Kidney (tissue), 14 donors: ENCODE data around the gene SLC1A1. TPM values are rescaled to one million over a fixed set of nuclear protein-coding genes. Genes with fewer than 3 reads are reported as not detected.

Source experiments
- DNase-seq, 5 donors: peaks; one replicate each; pipeline ENCODE4 v3.0.0-alpha.2; 2013 to 2020
- FAIRE-seq: peaks from 2 replicates; lab custom pipeline; 2012; peaks lifted over from hg19 to GRCh38; lab: Jason Lieb, UNC
- H3K27ac ChIP-seq, 2 donors: one replicate each; pipeline ENCODE4 v1.7.0; 2013; ENCODE audit warnings: low read depth in 2 of 2, low read length in 2 of 2, inconsistent platforms in 1 of 2
- H3K27me3 ChIP-seq: one replicate; pipeline ENCODE4 v1.7.1; 2013; ENCODE audit warnings: low read length, inconsistent platforms; ENCODE audit not compliant: control insufficient read depth, insufficient read depth
- H3K36me3 ChIP-seq, 3 donors: one replicate each; pipeline versions ENCODE4 v1.7.0 to v1.7.1; 2013; ENCODE audit warnings: low read length in 3 of 3, control low read depth in 1 of 3, inconsistent platforms in 1 of 3; ENCODE audit not compliant: insufficient read depth in 3 of 3, control insufficient read depth in 2 of 3
- H3K4me1 ChIP-seq, 3 donors: one replicate each; pipeline versions ENCODE4 v1.7.0 to v1.7.1; 2013; ENCODE audit warnings: low read length in 3 of 3, inconsistent platforms in 1 of 3, low read depth in 1 of 3; ENCODE audit not compliant: control insufficient read depth in 2 of 3, insufficient read depth in 2 of 3
- H3K4me3 ChIP-seq, 3 donors: one replicate each; pipeline versions ENCODE4 v1.7.0 to v1.8.1; 2013; ENCODE audit warnings: low read length in 3 of 3, control low read depth in 1 of 3, inconsistent platforms in 1 of 3
- H3K9ac ChIP-seq, 3 donors: one replicate each; pipeline versions ENCODE4 v1.7.0 to v1.7.1; 2013; ENCODE audit warnings: low read length in 3 of 3, control low read depth in 1 of 3, inconsistent platforms in 1 of 3
- H3K9me3 ChIP-seq, 3 donors: one replicate each; pipeline versions ENCODE4 v1.7.0 to v1.7.1; 2013; ENCODE audit warnings: low read length in 3 of 3, control low read depth in 1 of 3, inconsistent platforms in 1 of 3; ENCODE audit not compliant: control insufficient read depth in 2 of 3, insufficient read depth in 1 of 3
- CTCF ChIP-seq: IDR thresholded peaks from 3 replicates; pipeline ENCODE4 v1.5.1; 2012; ENCODE audit warnings: mild to moderate bottlenecking, moderate library complexity, borderline replicate concordance; ENCODE audit not compliant: insufficient read depth; ENCODE audit errors: extremely low read depth
- intact Hi-C: fragments of 100-400 bp; cut with DNase I; formaldehyde crosslinking; loops from one replicate; pipeline ENCODE4 v1.11.1; 2022
- polyA plus RNA-seq: library from polyadenylated mRNA; stranded (reverse); fragments of 350-450 nt; fragmentation: Illumina TruSeq; extraction: RNeasy Lipid Tissue Mini Kit (QIAGEN cat#74804); gene quantifications from one replicate; pipeline ENCODE4 v1.2.3, GENCODE V29; 2014; ENCODE audit warnings: low read depth, low replicate concordance; ENCODE audit not compliant: insufficient read depth
- total RNA-seq: library from RNA; stranded (reverse); fragmentation: NEBNext Ultra II Directional; extraction: Animal tissue kit (Norgen Biotek cat#: 25700); gene quantifications from one replicate; pipeline ENCODE4 v1.2.1, GENCODE V29; 2021
- donor health status: control.
- donor health status: control.
- donor health status: control.
- donor health status: control.
- donor health status: control.
- donor health status: DM: yes; HTN: yes; CAD: no.
- donor health status: Normal renal cell carcinoma (clear cell type).

The SLC1A1 gene
- total and polyA plus RNA-seq, 2 donors from 2014 or later, result 19.0 to 19.6 TPM

DNA sequence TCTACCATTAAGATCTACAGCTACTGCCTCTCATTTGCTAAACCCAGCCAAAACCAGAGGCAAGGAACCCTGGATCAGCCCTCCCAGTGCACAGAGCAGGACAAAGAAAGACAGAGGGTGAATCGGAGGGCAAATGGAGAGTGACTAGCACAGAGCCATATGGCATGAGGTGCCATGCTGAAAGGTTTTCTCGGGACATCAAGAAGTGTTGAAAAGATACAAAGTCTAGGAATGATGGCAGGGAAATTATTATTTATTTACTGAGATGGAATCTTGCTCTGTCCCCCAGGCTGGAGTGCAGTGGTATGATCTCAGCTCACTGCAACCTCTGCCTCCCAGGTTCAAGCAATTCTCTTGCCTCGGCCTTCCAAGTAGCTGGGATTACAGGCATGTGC, 19.3 kb downstream of the SLC1A1 start:
- FAIRE-seq (no peak), DNase-seq (no peak)
- Histone ChIP-seq H3K27me3 (no peaks in the 10 kb centered on the region), H3K27ac (peak overlapping the region; percentile 0 to 8), H3K9ac (no peak overlapping the region), H3K36me3 (no peaks in the 10 kb centered on the region), H3K4me1 (peaks cover 0 to 21% (median 8%) of the 10 kb centered on the region in 3 donors), H3K4me3 (no peak overlapping the region), H3K9me3 (peaks cover 0 to 4% (median 0%) of the 10 kb centered on the region in 3 donors)
- TF ChIP-seq CTCF, result no peak
- intact Hi-C loops, result no loop called here

DNA sequence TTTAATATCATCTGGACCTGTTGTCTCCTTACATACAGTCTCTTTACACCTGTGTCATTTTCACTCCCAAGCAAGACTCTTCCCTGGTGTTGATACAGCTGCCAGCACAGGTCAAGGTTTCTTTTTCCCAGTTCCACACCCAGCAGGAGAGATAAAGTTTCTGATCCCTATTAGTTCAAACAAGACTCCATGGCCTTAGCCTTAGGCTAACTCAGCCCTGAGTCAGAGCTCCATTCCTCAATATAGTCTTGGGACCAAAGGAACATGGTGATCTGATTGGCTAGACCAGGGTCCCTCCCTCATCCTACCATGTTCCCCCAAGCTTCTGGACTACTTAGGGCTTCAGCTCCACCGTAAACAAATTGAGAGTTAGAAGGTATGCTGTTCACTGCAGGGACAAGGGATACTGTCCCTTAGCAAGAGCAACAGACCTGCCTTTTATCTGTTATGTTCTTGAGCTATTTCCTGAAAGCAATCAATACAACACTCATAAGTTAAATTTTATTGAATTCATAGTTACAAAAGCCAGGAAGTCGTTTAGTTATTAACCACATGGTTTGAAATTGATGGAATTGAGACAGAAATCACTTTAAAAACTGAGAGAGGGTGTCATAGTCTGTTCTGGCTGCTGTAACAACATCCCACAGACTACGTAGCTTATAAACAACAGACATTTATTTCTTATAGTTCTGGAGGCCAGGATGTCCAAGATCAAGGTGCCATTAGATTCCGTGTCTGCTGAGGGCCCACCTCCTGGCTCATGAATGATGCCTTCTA, 20.5 kb downstream of the SLC1A1 start:
- peaks cover 0 to 25% (median 8%) of the 10 kb centered on the region in 3 donors for H3K4me1 ChIP-seq
- no peaks in the 10 kb centered on the region for H3K36me3 ChIP-seq
- FAIRE-seq, result no peak
- peaks cover 0 to 4% (median 0%) of the 10 kb centered on the region in 3 donors for H3K9me3 ChIP-seq
- no peak for TF ChIP-seq CTCF
- no peak for DNase-seq
- no peaks in the 10 kb centered on the region for H3K27me3 ChIP-seq
- no peak overlapping the region for H3K9ac ChIP-seq
- H3K4me3 ChIP-seq, result peak overlapping the region in 1 of 3 donors; percentile 2
- peak overlapping the region; percentile 18 to 26 for H3K27ac ChIP-seq
- intact Hi-C loops, result no loop called here

DNA sequence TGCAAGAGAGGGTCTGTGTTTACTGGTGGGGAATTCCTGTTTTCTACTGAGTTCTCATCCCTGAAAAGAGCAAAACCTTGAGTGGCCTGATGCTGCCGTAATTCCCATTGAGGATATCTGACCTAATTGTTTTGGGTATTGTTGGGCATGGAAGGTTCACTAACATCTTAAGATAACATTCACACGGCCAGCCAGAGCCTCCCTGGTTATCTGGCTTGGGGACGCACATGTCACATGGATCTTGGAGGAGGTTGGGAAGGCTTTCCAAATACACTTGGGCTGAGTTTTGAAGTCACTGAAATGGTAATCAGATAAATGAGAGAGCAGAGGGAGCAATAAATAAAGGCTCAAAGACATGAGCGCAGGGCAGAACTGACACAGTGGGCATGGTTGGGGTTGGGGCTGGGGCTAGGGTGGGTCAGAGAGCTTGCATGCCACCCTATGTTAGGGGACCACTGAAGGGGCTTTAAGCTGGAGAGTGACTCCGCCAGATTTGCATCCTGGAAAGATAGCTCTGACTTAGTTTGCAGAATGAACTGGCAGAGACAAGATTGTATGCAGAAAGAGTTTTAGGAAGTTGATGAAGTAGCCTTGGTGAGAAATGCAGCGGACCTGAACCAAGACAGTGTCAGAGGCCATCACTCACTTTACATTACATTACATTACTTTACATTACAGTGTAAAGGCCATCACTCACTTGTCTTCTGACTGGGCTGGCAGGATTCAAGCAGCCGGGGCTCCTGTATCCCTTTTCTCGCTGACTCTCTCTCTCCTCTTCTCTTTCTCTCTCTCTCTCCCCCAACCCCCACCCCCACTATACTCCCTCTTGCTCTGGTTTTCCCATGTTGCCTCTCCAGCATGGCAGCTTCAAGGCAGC, 24.2 kb downstream of the SLC1A1 start:
- H3K4me3 ChIP-seq, result no peak overlapping the region
- H3K9ac ChIP-seq, result no peak overlapping the region
- intact Hi-C loops, result no loop called here
- peaks cover 0 to 4% (median 0%) of the 10 kb centered on the region in 3 donors for H3K9me3 ChIP-seq
- DNase-seq (no peak), FAIRE-seq (no peak)
- TF ChIP-seq CTCF, result no peak
- peaks cover 0 to 5% (median 0%) of the 10 kb centered on the region in 3 donors for H3K36me3 ChIP-seq
- H3K27ac ChIP-seq, result no peak overlapping the region
- no peaks in the 10 kb centered on the region for H3K27me3 ChIP-seq
- peaks cover 0 to 4% (median 3%) of the 10 kb centered on the region in 3 donors for H3K4me1 ChIP-seq
